Pancreas (tissue), 10 donors: Measurements from ENCODE around the gene BBIP1. TPM values are rescaled to one million over a fixed set of nuclear protein-coding genes. Genes with fewer than 3 reads are reported as not detected.
A peak's percentile ranks its signal among the peaks of the same experiment; 100 is the strongest.

Experiments
- ATAC-seq, 4 donors: fragments of 200-7000 bp; cut with Tn5 transposase; one replicate each; pipeline versions ENCODE4 v1.8.0 to v1.9.1; 2020; ENCODE audit warnings: mild to moderate bottlenecking in 4 of 4, moderate library complexity in 4 of 4
- DNase-seq, 6 donors: peaks; one replicate each; pipeline ENCODE4 v3.0.0-alpha.2; 2020
- FAIRE-seq: peaks from 2 replicates; lab custom pipeline; 2012; peaks lifted over from hg19 to GRCh38; lab: Jason Lieb, UNC
- H3K27ac ChIP-seq, 4 donors: fragments of 200-600 bp; sonication (generic); 1 replicate in 3 of 4; 2 replicates in 1 of 4; pipeline versions ENCODE4 v1.5.0 to v1.8.0; 2020
- H3K27me3 ChIP-seq, 4 donors: fragments of 200-600 bp; one replicate each; pipeline ENCODE4 v1.8.0; 2021
- H3K36me3 ChIP-seq, 3 donors: fragments of 200-600 bp; sonication (generic) in 1 of 3; one replicate each; pipeline versions ENCODE4 v1.5.0 to v1.8.0; 2020 to 2021
- H3K4me1 ChIP-seq, 3 donors: fragments of 200-600 bp; one replicate each; pipeline ENCODE4 v1.8.0; 2021
- H3K4me3 ChIP-seq, 4 donors: fragments of 200-600 bp; sonication (generic) in 2 of 4; one replicate each; pipeline versions ENCODE4 v1.5.0 to v1.8.0; 2020 to 2021
- H3K9me3 ChIP-seq, 4 donors: fragments of 200-600 bp; one replicate each; pipeline ENCODE4 v1.8.0; 2021
- CTCF ChIP-seq, 4 donors: fragments of 200-600 bp; sonication (generic) in 3 of 4; IDR thresholded peaks; one replicate each; pipeline versions ENCODE4 v1.5.0 to v1.8.0; 2021; ENCODE audit warnings: antibody characterized with exemption in 4 of 4
- WGBS, 2 donors: extraction: QIAGEN DNeasy Blood & Tissue Kit; methylation state at CpG; one replicate each; pipeline ENCODE4 v1.1.7; 2013; 5-methylcytosine and 5-hydroxymethylcytosine counted together
- intact Hi-C, 3 donors: fragments of 100-400 bp; cut with DNase I; formaldehyde crosslinking; loops; one replicate each; pipeline versions ENCODE4 v1.11.1 to v1.14.2; 2022
- polyA plus RNA-seq, 2 donors: library from polyadenylated mRNA; stranded (reverse); fragments of 200-250 nt; gene quantifications; one replicate each; pipeline ENCODE4 v1.2.3, GENCODE V29; 2013
- total RNA-seq, 6 donors: library from RNA; stranded (reverse); fragmentation: NEBNext Ultra II Directional in 4 of 6; extraction: Animal tissue kit (Norgen Biotek cat#: 25700) in 4 of 6; gene quantifications; one replicate each; pipeline versions ENCODE4 v1.2.1 to v1.2.4, GENCODE V29; 2021 to 2023
- donor health status: healthy with polysubstance abuse.
- donor health status: DM: no; HTN: no; CAD: no; lungs with moderate emphysema.
- donor health status: DM: no; HTN: no; CAD: no.
- donor health status: control.
- donor health status: control.
- donor health status: Bipolar disorder and iron deficiency.
- donor health status: DM: yes; HTN: yes; CAD: no.
- donor health status: DM: no; HTN: no; CAD: no.
- donor health status: DM: no; HTN: no; CAD: no.
- donor health status: DM: yes; HTN: yes; CAD: no.

BBIP1 gene
- total and polyA plus RNA-seq, 8 donors: 4.2 to 21.1 (median 8.4) TPM

GRCh38 chr10:110901954-110902819, 16.8 kb downstream of the BBIP1 start:
- H3K9me3 ChIP-seq: no peaks in the 10 kb centered on the region
- no peak overlapping the region for H3K27ac ChIP-seq
- peak; percentile 13 to 44 (median 16) for ATAC-seq
- peak in 1 of 6 donors; percentile 58 for DNase-seq
- no peak for FAIRE-seq
- H3K4me3 ChIP-seq: no peak overlapping the region
- peaks cover 0 to 32% (median 28%) of the 10 kb centered on the region in 3 donors for H3K36me3 ChIP-seq
- peaks cover 6 to 38% (median 22%) of the 10 kb centered on the region in 3 donors for H3K4me1 ChIP-seq
- 66 to 70% methylated on average over 7 of the region's 7 CpGs for WGBS, 2 donors
- intact Hi-C loops: loop anchor here in 1 of 3 donors (10.0 kb wide), 1 partner anchor 157 kb away; no protein-coding TSS in a partner anchor
- H3K27me3 ChIP-seq: no peaks in the 10 kb centered on the region
- no peak for TF ChIP-seq CTCF (IDR thresholded peaks at IDR 0.05)

- Histone ChIP-seq H3K27ac (no peak overlapping the region), H3K27me3 (no peaks in the 10 kb centered on the region), H3K4me3 (no peak overlapping the region), H3K36me3 (peaks cover 0 to 44% (median 40%) of the 10 kb centered on the region in 3 donors), H3K4me1 (peaks cover 18 to 49% (median 26%) of the 10 kb centered on the region in 3 donors), H3K9me3 (no peaks in the 10 kb centered on the region)
- intact Hi-C loops: loop anchor here in 1 of 3 donors (10.0 kb wide), 1 partner anchor 156 kb away; no protein-coding TSS in a partner anchor
- ATAC-seq (peak; percentile 19 to 53 (median 24)), FAIRE-seq (no peak), DNase-seq (peak in 2 of 6 donors; percentile 43 to 44)
- TF ChIP-seq CTCF (IDR thresholded peaks at IDR 0.05): no peak
- WGBS, 2 donors: 45 to 56% methylated on average over 2 of the region's 2 CpGs
Observed at GRCh38 chr10:110900983-110901382, 18.0 kb downstream of the BBIP1 start.

DNA sequence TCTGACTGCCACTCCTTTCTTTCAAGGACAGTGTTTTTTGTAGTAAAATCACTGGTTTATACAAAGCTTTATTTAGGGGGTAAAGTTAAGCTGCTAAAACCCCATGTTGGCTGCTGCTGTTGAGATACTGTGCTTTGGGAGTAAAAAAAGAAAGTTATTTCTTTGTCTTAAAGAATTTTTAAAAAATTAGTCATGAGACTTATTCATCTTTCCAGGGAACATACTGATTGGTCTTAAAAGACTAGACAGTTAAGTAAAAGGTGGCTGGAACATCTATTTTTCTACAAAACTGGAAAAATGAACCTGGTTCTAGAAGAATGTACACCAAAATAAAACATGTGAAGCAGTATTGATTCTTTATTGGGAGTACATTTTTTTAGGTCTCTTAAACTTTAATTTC, 20.6 kb downstream of the BBIP1 start:
- H3K36me3 ChIP-seq: peaks cover 0 to 70% (median 52%) of the 10 kb centered on the region in 3 donors
- peaks cover 38 to 69% (median 42%) of the 10 kb centered on the region in 3 donors for H3K4me1 ChIP-seq
- no peak for ATAC-seq
- TF ChIP-seq CTCF (IDR thresholded peaks at IDR 0.05): no peak
- no peaks in the 10 kb centered on the region for H3K9me3 ChIP-seq
- no peak overlapping the region for H3K4me3 ChIP-seq
- no peak overlapping the region for H3K27ac ChIP-seq
- intact Hi-C loops: loop anchor here in 1 of 3 donors (10.0 kb wide), 1 partner anchor 154 kb away; no protein-coding TSS in a partner anchor
- FAIRE-seq: no peak
- DNase-seq: no peak
- no peaks in the 10 kb centered on the region for H3K27me3 ChIP-seq

GRCh38 chr10:110897184-110897583, 21.8 kb downstream of the BBIP1 start:
- Histone ChIP-seq H3K9me3 (no peaks in the 10 kb centered on the region), H3K27ac (no peak overlapping the region), H3K4me3 (peak overlapping the region in 1 of 4 donors; percentile 2), H3K27me3 (no peaks in the 10 kb centered on the region), H3K36me3 (peaks cover 0 to 82% (median 54%) of the 10 kb centered on the region in 3 donors), H3K4me1 (peaks cover 39 to 77% (median 45%) of the 10 kb centered on the region in 3 donors)
- no peak for FAIRE-seq
- DNase-seq: no peak
- WGBS, 2 donors: 47 to 49% methylated on average over 1 of the region's 1 CpG
- intact Hi-C loops: loop anchor here in 1 of 3 donors (10.0 kb wide), 1 partner anchor 152 kb away; no protein-coding TSS in a partner anchor
- no peak for TF ChIP-seq CTCF (IDR thresholded peaks at IDR 0.05)
- ATAC-seq: peak in 3 of 4 donors; percentile 23 to 39 (median 33)
